Kidney (tissue), 14 donors: ENCODE measurements around the gene PPID. TPM values are rescaled to one million over a fixed set of nuclear protein-coding genes. Genes with fewer than 3 reads are reported as not detected.

ENCODE experiments used
- DNase-seq, 5 donors: peaks; one replicate each; pipeline ENCODE4 v3.0.0-alpha.2; 2013 to 2020
- FAIRE-seq: peaks from 2 replicates; lab custom pipeline; 2012; peaks lifted over from hg19 to GRCh38; lab: Jason Lieb, UNC
- H3K27ac ChIP-seq, 2 donors: one replicate each; pipeline ENCODE4 v1.7.0; 2013; ENCODE audit warnings: low read depth in 2 of 2, low read length in 2 of 2, inconsistent platforms in 1 of 2
- H3K27me3 ChIP-seq: one replicate; pipeline ENCODE4 v1.7.1; 2013; ENCODE audit warnings: low read length, inconsistent platforms; ENCODE audit not compliant: control insufficient read depth, insufficient read depth
- H3K36me3 ChIP-seq, 3 donors: one replicate each; pipeline versions ENCODE4 v1.7.0 to v1.7.1; 2013; ENCODE audit warnings: low read length in 3 of 3, control low read depth in 1 of 3, inconsistent platforms in 1 of 3; ENCODE audit not compliant: insufficient read depth in 3 of 3, control insufficient read depth in 2 of 3
- H3K4me1 ChIP-seq, 3 donors: one replicate each; pipeline versions ENCODE4 v1.7.0 to v1.7.1; 2013; ENCODE audit warnings: low read length in 3 of 3, inconsistent platforms in 1 of 3, low read depth in 1 of 3; ENCODE audit not compliant: control insufficient read depth in 2 of 3, insufficient read depth in 2 of 3
- H3K4me3 ChIP-seq, 3 donors: one replicate each; pipeline versions ENCODE4 v1.7.0 to v1.8.1; 2013; ENCODE audit warnings: low read length in 3 of 3, control low read depth in 1 of 3, inconsistent platforms in 1 of 3
- H3K9ac ChIP-seq, 3 donors: one replicate each; pipeline versions ENCODE4 v1.7.0 to v1.7.1; 2013; ENCODE audit warnings: low read length in 3 of 3, control low read depth in 1 of 3, inconsistent platforms in 1 of 3
- H3K9me3 ChIP-seq, 3 donors: one replicate each; pipeline versions ENCODE4 v1.7.0 to v1.7.1; 2013; ENCODE audit warnings: low read length in 3 of 3, control low read depth in 1 of 3, inconsistent platforms in 1 of 3; ENCODE audit not compliant: control insufficient read depth in 2 of 3, insufficient read depth in 1 of 3
- intact Hi-C: fragments of 100-400 bp; cut with DNase I; formaldehyde crosslinking; loops from one replicate; pipeline ENCODE4 v1.11.1; 2022
- polyA plus RNA-seq: library from polyadenylated mRNA; stranded (reverse); fragments of 350-450 nt; fragmentation: Illumina TruSeq; extraction: RNeasy Lipid Tissue Mini Kit (QIAGEN cat#74804); gene quantifications from one replicate; pipeline ENCODE4 v1.2.3, GENCODE V29; 2014; ENCODE audit warnings: low read depth, low replicate concordance; ENCODE audit not compliant: insufficient read depth
- total RNA-seq: library from RNA; stranded (reverse); fragmentation: NEBNext Ultra II Directional; extraction: Animal tissue kit (Norgen Biotek cat#: 25700); gene quantifications from one replicate; pipeline ENCODE4 v1.2.1, GENCODE V29; 2021
- TF ChIP-seq, protein P1 (sequence below): IDR thresholded peaks from 3 replicates; pipeline ENCODE4 v1.5.1; 2012; ENCODE audit warnings: mild to moderate bottlenecking, moderate library complexity, borderline replicate concordance; ENCODE audit not compliant: insufficient read depth; ENCODE audit errors: extremely low read depth
- donor health status: control.
- donor health status: control.
- donor health status: control.
- donor health status: control.
- donor health status: control.
- donor health status: DM: yes; HTN: yes; CAD: no.
- donor health status: Normal renal cell carcinoma (clear cell type).

Gene PPID
- total and polyA plus RNA-seq, 2 donors from 2014 or later: 15.7 to 41.9 TPM

DNA sequence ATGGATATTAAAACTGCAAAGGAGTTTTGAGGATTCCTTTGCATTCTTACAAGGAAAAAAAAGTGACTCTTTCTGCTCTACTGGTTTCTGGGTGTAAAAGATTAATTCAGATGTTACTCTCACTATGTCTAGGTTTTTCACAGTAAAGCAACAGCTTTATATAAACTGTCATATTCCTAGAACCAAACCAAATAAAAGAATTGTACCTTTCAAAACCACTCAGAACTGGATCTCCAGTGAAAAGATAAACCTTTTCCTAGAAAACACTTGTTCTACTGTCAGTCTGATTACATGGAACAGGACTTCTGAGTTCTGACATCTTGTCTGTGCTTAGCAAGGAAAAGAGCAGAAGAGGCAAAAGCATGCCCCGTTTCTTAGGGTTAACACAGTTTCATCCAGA is 5.0 kb upstream of the PPID start:
- H3K4me3 ChIP-seq: no peak overlapping the region
- no peak overlapping the region for H3K27ac ChIP-seq
- no peaks in the 10 kb centered on the region for H3K9me3 ChIP-seq
- intact Hi-C loops: no loop called here
- no peak for FAIRE-seq
- no peaks in the 10 kb centered on the region for H3K4me1 ChIP-seq
- TF ChIP-seq, protein P1, sequence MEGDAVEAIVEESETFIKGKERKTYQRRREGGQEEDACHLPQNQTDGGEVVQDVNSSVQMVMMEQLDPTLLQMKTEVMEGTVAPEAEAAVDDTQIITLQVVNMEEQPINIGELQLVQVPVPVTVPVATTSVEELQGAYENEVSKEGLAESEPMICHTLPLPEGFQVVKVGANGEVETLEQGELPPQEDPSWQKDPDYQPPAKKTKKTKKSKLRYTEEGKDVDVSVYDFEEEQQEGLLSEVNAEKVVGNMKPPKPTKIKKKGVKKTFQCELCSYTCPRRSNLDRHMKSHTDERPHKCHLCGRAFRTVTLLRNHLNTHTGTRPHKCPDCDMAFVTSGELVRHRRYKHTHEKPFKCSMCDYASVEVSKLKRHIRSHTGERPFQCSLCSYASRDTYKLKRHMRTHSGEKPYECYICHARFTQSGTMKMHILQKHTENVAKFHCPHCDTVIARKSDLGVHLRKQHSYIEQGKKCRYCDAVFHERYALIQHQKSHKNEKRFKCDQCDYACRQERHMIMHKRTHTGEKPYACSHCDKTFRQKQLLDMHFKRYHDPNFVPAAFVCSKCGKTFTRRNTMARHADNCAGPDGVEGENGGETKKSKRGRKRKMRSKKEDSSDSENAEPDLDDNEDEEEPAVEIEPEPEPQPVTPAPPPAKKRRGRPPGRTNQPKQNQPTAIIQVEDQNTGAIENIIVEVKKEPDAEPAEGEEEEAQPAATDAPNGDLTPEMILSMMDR: no peak
- DNase-seq: no peak
- H3K36me3 ChIP-seq: no peaks in the 10 kb centered on the region
- peaks cover 2% of the 10 kb centered on the region for H3K27me3 ChIP-seq
- no peak overlapping the region for H3K9ac ChIP-seq

DNA sequence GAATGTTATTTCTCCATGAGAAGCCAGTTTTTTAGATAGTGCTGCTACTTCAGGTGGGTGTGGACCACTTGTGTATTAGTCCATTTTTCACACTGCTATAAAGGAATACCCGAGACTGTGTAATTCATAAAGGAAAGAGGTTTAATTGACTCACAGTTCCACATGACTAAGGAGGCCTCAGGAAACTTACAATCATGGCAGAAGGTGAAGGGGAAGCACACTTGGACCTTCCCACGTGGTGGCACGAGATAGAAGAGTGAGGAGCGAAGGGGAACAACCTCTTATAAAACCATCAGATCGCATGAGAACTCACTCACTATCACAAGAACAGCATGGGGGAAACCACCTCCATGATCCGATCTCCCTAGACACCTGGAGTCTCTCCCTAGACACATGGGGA is 3.4 kb upstream of the PPID start:
- DNase-seq (no peak), FAIRE-seq (no peak)
- Histone ChIP-seq H3K4me1 (peaks cover 4 to 8% (median 6%) of the 10 kb centered on the region in 3 donors), H3K36me3 (no peaks in the 10 kb centered on the region), H3K27ac (no peak overlapping the region), H3K9ac (no peak overlapping the region), H3K4me3 (no peak overlapping the region), H3K27me3 (peaks cover 2% of the 10 kb centered on the region), H3K9me3 (no peaks in the 10 kb centered on the region)
- TF ChIP-seq, protein P1: no peak
- intact Hi-C loops: no loop called here

DNA sequence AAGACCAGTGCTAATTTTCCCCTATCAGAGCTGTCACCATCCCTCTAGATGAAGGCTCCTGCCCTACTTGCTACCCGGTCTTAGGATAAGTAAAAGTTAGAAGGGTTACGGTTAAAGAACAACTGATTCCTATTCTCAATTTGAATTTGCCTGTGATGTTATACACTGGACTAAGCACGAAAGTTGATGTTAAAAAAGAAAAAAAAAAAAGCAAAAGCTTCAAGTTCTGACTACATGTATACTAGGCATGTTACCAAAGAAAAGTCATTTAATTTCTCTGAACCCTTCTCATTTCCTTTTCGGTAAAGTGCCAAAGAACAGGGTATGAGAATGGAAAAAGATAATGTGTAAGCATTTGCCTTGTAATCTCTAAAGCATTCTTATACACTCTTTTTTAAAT is 1.4 kb upstream of the PPID start:
- Histone ChIP-seq H3K4me3 (no peak overlapping the region), H3K9ac (no peak overlapping the region), H3K27ac (no peak overlapping the region), H3K27me3 (peaks cover 2% of the 10 kb centered on the region), H3K4me1 (peaks cover 4 to 9% (median 6%) of the 10 kb centered on the region in 3 donors), H3K36me3 (peaks cover 0 to 7% (median 4%) of the 10 kb centered on the region in 3 donors), H3K9me3 (no peaks in the 10 kb centered on the region)
- DNase-seq (no peak), FAIRE-seq (no peak)
- intact Hi-C loops: no loop called here
- TF ChIP-seq, protein P1: no peak
